Naive thymus-derived CD4-positive, alpha-beta T cell (primary cell): Measurements from ENCODE around the gene FOXC2. TPM values are rescaled to one million over a fixed set of nuclear protein-coding genes. Genes with fewer than 3 reads are reported as not detected.
A peak's percentile ranks its signal among the peaks of the same experiment; 100 is the strongest.

Experiments used
- ATAC-seq: fragments of 150-1000 bp; cut with Tn5 transposase; 2 replicates; pipeline ENCODE4 v1.10.0; 2021; ENCODE audit warnings: mild to moderate bottlenecking, moderate library complexity
- CTCF ChIA-PET: fragments of 350-600 bp; sonication (Branson Sonifier 250); formaldehyde crosslinking; loops from one replicate; lab custom pipeline; 2021; ENCODE audit warnings: antibody characterized with exemption; lab: Charles Lee
- POLR2A ChIA-PET: fragments of 350-600 bp; sonication (Branson Sonifier 250); formaldehyde crosslinking; loops from one replicate; lab custom pipeline; 2021; ENCODE audit warnings: antibody characterized with exemption, inconsistent platforms; lab: Charles Lee
- DNase-seq, 9 donors: peaks; one replicate each; pipeline versions ENCODE4 v3.0.0 to v3.0.0-alpha.2; 2020 to 2022; ENCODE audit warnings: mixed read lengths in 1 of 9
- H3K27ac ChIP-seq: one replicate; pipeline ENCODE4 v1.7.0; 2013; ENCODE audit warnings: mild to moderate bottlenecking, low read depth, low read length, moderate library complexity
- H3K27me3 ChIP-seq, 2 donors: one replicate each; pipeline ENCODE4 v1.7.0; 2013; ENCODE audit warnings: low read length in 2 of 2, mild to moderate bottlenecking in 2 of 2, moderate library complexity in 2 of 2; ENCODE audit not compliant: control insufficient read depth in 2 of 2, insufficient read depth in 2 of 2
- H3K36me3 ChIP-seq, 3 experiments: 1 replicate in 2 of 3; 2 replicates in 1 of 3; pipeline ENCODE4 v1.7.0; 2013; ENCODE audit warnings: low read length in 3 of 3, mild to moderate bottlenecking in 3 of 3, moderate library complexity in 1 of 3; ENCODE audit not compliant: insufficient read depth in 3 of 3, control insufficient read depth in 2 of 3
- H3K4me1 ChIP-seq, 2 donors: one replicate each; pipeline ENCODE4 v1.7.0; 2013; ENCODE audit warnings: low read length in 2 of 2, mild to moderate bottlenecking in 2 of 2, moderate library complexity in 1 of 2; ENCODE audit not compliant: control insufficient read depth in 2 of 2, insufficient read depth in 2 of 2
- H3K4me3 ChIP-seq: 2 replicates; pipeline ENCODE4 v1.7.0; 2013; ENCODE audit warnings: mild to moderate bottlenecking, low read length
- H3K9me3 ChIP-seq, 3 experiments: 1 replicate in 2 of 3; 2 replicates in 1 of 3; pipeline ENCODE4 v1.7.0; 2013; ENCODE audit warnings: low read length in 3 of 3; ENCODE audit not compliant: control insufficient read depth in 2 of 3
- H3K27ac Mint-ChIP-seq, 9 donors: one replicate each; pipeline ENCODE4 v1.8.0; 2020 to 2022; ENCODE audit warnings: mixed read lengths in 9 of 9, mild to moderate bottlenecking in 8 of 9, moderate library complexity in 5 of 9, inconsistent platforms in 2 of 9
- H3K27me3 Mint-ChIP-seq, 5 donors: one replicate each; pipeline ENCODE4 v1.8.0; 2021 to 2022; ENCODE audit warnings: mixed read lengths in 5 of 5, mild to moderate bottlenecking in 1 of 5
- H3K36me3 Mint-ChIP-seq, 5 donors: one replicate each; pipeline ENCODE4 v1.8.0; 2020 to 2022; ENCODE audit warnings: mixed read lengths in 5 of 5, mild to moderate bottlenecking in 3 of 5, inconsistent platforms in 1 of 5
- H3K4me1 Mint-ChIP-seq, 7 donors: one replicate each; pipeline ENCODE4 v1.8.0; 2020 to 2022; ENCODE audit warnings: mixed read lengths in 7 of 7, mild to moderate bottlenecking in 3 of 7, inconsistent platforms in 1 of 7
- H3K4me3 Mint-ChIP-seq, 10 donors: one replicate each; pipeline ENCODE4 v1.8.0; 2020 to 2022; ENCODE audit warnings: mild to moderate bottlenecking in 10 of 10, mixed read lengths in 10 of 10, moderate library complexity in 6 of 10, inconsistent platforms in 2 of 10
- H3K9me3 Mint-ChIP-seq, 11 donors: one replicate each; pipeline ENCODE4 v1.8.0; 2020 to 2022; ENCODE audit warnings: mixed read lengths in 11 of 11, mild to moderate bottlenecking in 4 of 11, inconsistent platforms in 1 of 11, moderate library complexity in 1 of 11
- intact Hi-C, 2 donors: fragments of 100-400 bp; cut with micrococcal nuclease; formaldehyde crosslinking; loops; one replicate each; pipeline ENCODE4 v1.15.1; 2023
- polyA plus RNA-seq, 2 donors: library from polyadenylated mRNA; unstranded; fragments of 300-500 nt; fragmentation: Illumina TruSeq; gene quantifications; one replicate each; pipeline ENCODE4 v1.2.3, GENCODE V29; 2021
- total RNA-seq, 6 experiments: library from RNA in 5 of 6; stranded (reverse) in 5 of 6; gene quantifications; 1 replicate in 5 of 6; 2 replicates in 1 of 6; pipeline ENCODE4 v1.2.3 and lab custom pipeline; 2021 to 2026

FOXC2 gene
- total and polyA plus RNA-seq, 7 experiments from 2014 or later, result not detected

DNA sequence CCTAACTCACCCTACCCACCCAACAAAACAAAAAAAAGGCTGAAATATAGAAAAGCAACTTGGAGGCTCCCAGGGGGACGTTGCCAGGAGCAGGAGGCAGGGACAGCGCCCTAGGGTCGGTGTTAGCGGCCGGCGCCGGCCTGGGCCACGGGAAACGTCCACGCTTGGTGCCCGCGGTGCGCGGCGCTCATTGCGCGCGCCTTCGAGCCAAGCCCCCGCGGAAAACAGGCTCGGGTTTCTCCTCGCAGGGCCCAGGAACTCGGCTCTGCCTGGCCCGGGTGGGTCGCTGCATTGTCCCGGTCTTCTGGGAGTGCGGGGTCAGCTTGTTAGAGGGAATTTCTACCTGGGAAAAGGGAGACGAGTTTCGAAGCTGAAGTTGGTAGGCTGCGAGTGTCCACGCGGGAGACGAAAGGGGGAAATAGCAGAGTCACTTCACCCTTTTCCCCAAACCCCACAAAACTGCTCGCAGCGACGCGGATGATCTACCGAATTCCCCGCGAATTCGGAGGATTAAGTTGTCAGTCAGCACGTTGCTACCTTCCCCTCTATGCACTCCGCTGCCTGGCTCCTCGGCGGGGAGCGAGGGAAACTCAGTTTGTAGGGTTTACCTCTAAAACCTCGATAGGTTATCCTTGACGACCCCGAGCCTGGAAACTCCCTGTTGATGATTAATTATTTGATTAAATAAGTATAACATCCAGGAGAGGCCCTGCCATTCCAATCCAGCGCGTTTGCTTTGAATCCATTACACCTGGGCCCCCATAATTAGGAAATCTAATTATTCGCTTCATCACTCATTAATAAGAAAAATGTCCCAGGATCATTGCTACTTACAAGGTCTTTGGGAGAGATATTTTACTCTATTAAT lies 751 bp upstream of the FOXC2 start:
- Histone ChIP-seq H3K27ac (no peak overlapping the region), H3K4me3 (no peak overlapping the region), H3K36me3 (no peaks in the 10 kb centered on the region), H3K27me3 (peaks cover 14 to 26% of the 10 kb centered on the region in 2 donors), H3K9me3 (no peaks in the 10 kb centered on the region), H3K4me1 (peaks cover 8 to 12% of the 10 kb centered on the region in 2 donors)
- peaks cover 53 to 65% (median 60%) of the 10 kb centered on the region in 5 donors for H3K27me3 Mint-ChIP-seq
- no peak for DNase-seq
- H3K27ac Mint-ChIP-seq, result peak overlapping the region in 1 of 9 donors; percentile 33
- peaks cover 10 to 43% (median 17%) of the 10 kb centered on the region in 7 donors for H3K4me1 Mint-ChIP-seq
- H3K4me3 Mint-ChIP-seq, result peak overlapping the region in 5 of 10 donors; percentile 19 to 48 (median 45)
- CTCF ChIA-PET, result no interaction called here
- intact Hi-C loops, result loop anchor here in 1 of 2 donors (5.0 to 10.0 kb wide), 3 partner anchors 59 to 1199 kb away; partner anchors contain the start of genes FBXO31 and KLHDC4
- no peaks in the 10 kb centered on the region for H3K9me3 Mint-ChIP-seq
- POLR2A ChIA-PET, result no interaction called here
- H3K36me3 Mint-ChIP-seq, result no peaks in the 10 kb centered on the region
- ATAC-seq, result no peak

GRCh38 chr16:86566966-86567700 lies 504 bp downstream of the FOXC2 start:
- POLR2A ChIA-PET, result no interaction called here
- Histone ChIP-seq H3K27me3 (peaks cover 14 to 26% of the 10 kb centered on the region in 2 donors), H3K36me3 (no peaks in the 10 kb centered on the region), H3K9me3 (no peaks in the 10 kb centered on the region), H3K4me3 (no peak overlapping the region), H3K4me1 (peaks cover 8 to 12% of the 10 kb centered on the region in 2 donors), H3K27ac (no peak overlapping the region)
- Mint-ChIP-seq H3K4me3 (peak overlapping the region in 8 of 10 donors; percentile 20 to 74 (median 53)), H3K4me1 (peaks cover 10 to 43% (median 17%) of the 10 kb centered on the region in 7 donors), H3K27me3 (peaks cover 62 to 67% (median 64%) of the 10 kb centered on the region in 5 donors), H3K9me3 (no peaks in the 10 kb centered on the region), H3K36me3 (no peaks in the 10 kb centered on the region), H3K27ac (peak overlapping the region in 1 of 9 donors; percentile 29)
- DNase-seq, result no peak
- intact Hi-C loops, result loop anchor here in 1 of 2 donors (5.0 to 10.0 kb wide), 3 partner anchors 60 to 1198 kb away; partner anchors contain the start of genes FBXO31 and KLHDC4
- no peak for ATAC-seq
- CTCF ChIA-PET, result no interaction called here

GRCh38 chr16:86567701-86568581 lies 1.3 kb downstream of the FOXC2 start:
- DNase-seq (no peak), ATAC-seq (no peak)
- Mint-ChIP-seq H3K9me3 (no peaks in the 10 kb centered on the region), H3K4me3 (peak overlapping the region in 7 of 10 donors; percentile 32 to 74 (median 53)), H3K27ac (peak overlapping the region in 1 of 9 donors; percentile 29), H3K36me3 (no peaks in the 10 kb centered on the region), H3K4me1 (peaks cover 10 to 43% (median 17%) of the 10 kb centered on the region in 7 donors), H3K27me3 (peaks cover 61 to 73% (median 64%) of the 10 kb centered on the region in 5 donors)
- Histone ChIP-seq H3K27me3 (peaks cover 14 to 26% of the 10 kb centered on the region in 2 donors), H3K9me3 (no peaks in the 10 kb centered on the region), H3K4me1 (peaks cover 8 to 12% of the 10 kb centered on the region in 2 donors), H3K27ac (no peak overlapping the region), H3K36me3 (no peaks in the 10 kb centered on the region), H3K4me3 (no peak overlapping the region)
- ChIA-PET POLR2A (no interaction called here), CTCF (no interaction called here)
- intact Hi-C loops, result loop anchor here in 1 of 2 donors (5.0 to 10.0 kb wide), 3 partner anchors 61 to 1197 kb away; partner anchors contain the start of genes FBXO31 and KLHDC4

DNA sequence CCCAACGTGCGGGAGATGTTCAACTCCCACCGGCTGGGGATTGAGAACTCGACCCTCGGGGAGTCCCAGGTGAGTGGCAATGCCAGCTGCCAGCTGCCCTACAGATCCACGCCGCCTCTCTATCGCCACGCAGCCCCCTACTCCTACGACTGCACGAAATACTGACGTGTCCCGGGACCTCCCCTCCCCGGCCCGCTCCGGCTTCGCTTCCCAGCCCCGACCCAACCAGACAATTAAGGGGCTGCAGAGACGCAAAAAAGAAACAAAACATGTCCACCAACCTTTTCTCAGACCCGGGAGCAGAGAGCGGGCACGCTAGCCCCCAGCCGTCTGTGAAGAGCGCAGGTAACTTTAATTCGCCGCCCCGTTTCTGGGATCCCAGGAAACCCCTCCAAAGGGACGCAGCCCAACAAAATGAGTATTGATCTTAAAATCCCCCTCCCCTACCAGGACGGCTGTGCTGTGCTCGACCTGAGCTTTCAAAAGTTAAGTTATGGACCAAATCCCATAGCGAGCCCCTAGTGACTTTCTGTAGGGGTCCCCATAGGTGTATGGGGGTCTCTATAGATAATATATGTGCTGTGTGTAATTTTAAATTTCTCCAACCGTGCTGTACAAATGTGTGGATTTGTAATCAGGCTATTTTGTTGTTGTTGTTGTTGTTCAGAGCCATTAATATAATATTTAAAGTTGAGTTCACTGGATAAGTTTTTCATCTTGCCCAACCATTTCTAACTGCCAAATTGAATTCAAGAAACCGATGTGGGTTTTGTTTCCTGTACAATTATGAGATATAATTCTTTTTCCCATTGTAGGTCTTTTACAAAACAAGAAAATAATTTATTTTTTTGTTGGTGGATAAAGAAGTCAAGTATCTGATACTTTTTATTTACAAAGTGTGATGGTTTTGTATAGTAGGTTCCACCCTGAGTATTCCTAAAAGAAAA lies 2.3 kb downstream of the FOXC2 start:
- Histone ChIP-seq H3K9me3 (no peaks in the 10 kb centered on the region), H3K4me1 (peaks cover 7 to 11% of the 10 kb centered on the region in 2 donors), H3K36me3 (no peaks in the 10 kb centered on the region), H3K27ac (no peak overlapping the region), H3K27me3 (peaks cover 13 to 21% of the 10 kb centered on the region in 2 donors), H3K4me3 (no peak overlapping the region)
- H3K27ac Mint-ChIP-seq, result peak overlapping the region in 1 of 9 donors; percentile 65
- CTCF ChIA-PET, result no interaction called here
- ATAC-seq (no peak), DNase-seq (no peak)
- POLR2A ChIA-PET, result interaction anchor here (0.7 kb wide), 1 partner anchor 18 kb away, joined by 3 read pairs; no protein-coding TSS in a partner anchor
- H3K27me3 Mint-ChIP-seq, result peaks cover 55 to 77% (median 64%) of the 10 kb centered on the region in 5 donors
- H3K4me1 Mint-ChIP-seq, result peaks cover 6 to 35% (median 10%) of the 10 kb centered on the region in 7 donors
- intact Hi-C loops, result loop anchor here in 1 of 2 donors (5.0 to 10.0 kb wide), 3 partner anchors 62 to 1196 kb away; partner anchors contain the start of genes FBXO31 and KLHDC4
- H3K36me3 Mint-ChIP-seq, result no peaks in the 10 kb centered on the region
- no peaks in the 10 kb centered on the region for H3K9me3 Mint-ChIP-seq
- H3K4me3 Mint-ChIP-seq, result peak overlapping the region in 5 of 10 donors; percentile 3 to 66 (median 25)

- H3K9me3 ChIP-seq, result no peaks in the 10 kb centered on the region
- DNase-seq (no peak), ATAC-seq (no peak)
- Mint-ChIP-seq H3K27ac (peak overlapping the region in 1 of 9 donors; percentile 9), H3K4me1 (peaks cover 0 to 27% (median 5%) of the 10 kb centered on the region in 7 donors), H3K36me3 (no peaks in the 10 kb centered on the region), H3K4me3 (no peak overlapping the region), H3K9me3 (no peaks in the 10 kb centered on the region), H3K27me3 (peaks cover 55 to 77% (median 65%) of the 10 kb centered on the region in 5 donors)
- H3K4me1 ChIP-seq, result peaks cover 0 to 7% of the 10 kb centered on the region in 2 donors
- H3K4me3 ChIP-seq, result no peak overlapping the region
- POLR2A ChIA-PET, result interaction anchor here (0.7 kb wide), 1 partner anchor 19 kb away, joined by 3 read pairs; no protein-coding TSS in a partner anchor
- intact Hi-C loops, result loop anchor here in 1 of 2 donors (5.0 to 10.0 kb wide), 3 partner anchors 63 to 1195 kb away; partner anchors contain the start of genes FBXO31 and KLHDC4
- CTCF ChIA-PET, result no interaction called here
- H3K27me3 ChIP-seq, result peaks cover 8 to 13% of the 10 kb centered on the region in 2 donors
- H3K36me3 ChIP-seq, result no peaks in the 10 kb centered on the region
- H3K27ac ChIP-seq, result no peak overlapping the region
Observed at GRCh38 chr16:86569701-86570447, 3.2 kb downstream of the FOXC2 start.
